Neuronal stem cell (in vitro differentiated cells): Measurements from ENCODE around the gene TRPC4AP.
A peak's percentile ranks its signal among the peaks of the same experiment; 100 is the strongest.

Source experiments
- DNase-seq: peaks from one replicate; pipeline ENCODE4 v3.0.0-alpha.2; 2013; ENCODE audit warnings: low spot score
- H2AFZ ChIP-seq: one replicate; pipeline ENCODE4 v1.6.1; 2013; ENCODE audit warnings: mild to moderate bottlenecking, low read length, inconsistent platforms
- H2AK5ac ChIP-seq: 2 replicates; pipeline ENCODE4 v1.6.1; 2013; ENCODE audit warnings: low read depth, mild to moderate bottlenecking, inconsistent platforms, low read length, moderate library complexity, mixed read lengths
- H2BK120ac ChIP-seq: 2 replicates; pipeline ENCODE4 v1.6.1; 2013; ENCODE audit warnings: low read depth, mild to moderate bottlenecking, inconsistent platforms, low read length, moderate library complexity, mixed read lengths
- H2BK12ac ChIP-seq: one replicate; pipeline ENCODE4 v1.6.1; 2013; ENCODE audit warnings: low read length, inconsistent platforms
- H2BK15ac ChIP-seq: 2 replicates; pipeline ENCODE4 v1.6.1; 2013; ENCODE audit warnings: mild to moderate bottlenecking, low read length, inconsistent platforms, mixed read lengths
- H2BK5ac ChIP-seq: one replicate; pipeline ENCODE4 v1.6.1; 2013; ENCODE audit warnings: inconsistent platforms, mild to moderate bottlenecking, low read length, moderate library complexity
- H3K14ac ChIP-seq: one replicate; pipeline ENCODE4 v1.6.1; 2013; ENCODE audit warnings: low read length, inconsistent platforms
- H3K18ac ChIP-seq: 2 replicates; pipeline ENCODE4 v1.6.1; 2013; ENCODE audit warnings: low read length, inconsistent platforms
- H3K23ac ChIP-seq: 2 replicates; pipeline ENCODE4 v1.6.1; 2013; ENCODE audit warnings: low read depth, mild to moderate bottlenecking, mixed read lengths, low read length, inconsistent platforms; ENCODE audit not compliant: poor library complexity
- H3K27ac ChIP-seq: replicated peaks from 3 replicates; pipeline ENCODE4 v1.5.1; 2013; ENCODE audit warnings: low read length, inconsistent platforms
- H3K27me3 ChIP-seq, 3 experiments: 2 replicates each; pipeline ENCODE4 v1.6.1; 2013; ENCODE audit warnings: low read length in 3 of 3, mild to moderate bottlenecking in 2 of 3, inconsistent platforms in 1 of 3, low read depth in 1 of 3, mixed read lengths in 1 of 3, moderate library complexity in 1 of 3; ENCODE audit not compliant: control insufficient read depth in 3 of 3, insufficient read depth in 3 of 3
- H3K36me3 ChIP-seq, 2 donors: replicated peaks in 1 of 2; 2 replicates each; pipeline ENCODE4 v1.6.1; 2013; ENCODE audit warnings: low read length in 2 of 2; ENCODE audit not compliant: control insufficient read depth in 2 of 2, insufficient read depth in 2 of 2
- H3K4ac ChIP-seq: 2 replicates; pipeline ENCODE4 v1.6.1; 2013; ENCODE audit warnings: inconsistent platforms, mild to moderate bottlenecking, low read length, moderate library complexity
- H3K4me1 ChIP-seq, 2 donors: 1 replicate in 1 of 2; 2 replicates in 1 of 2; pipeline ENCODE4 v1.6.1; 2013; ENCODE audit warnings: low read length in 2 of 2, low read depth in 1 of 2; ENCODE audit not compliant: control insufficient read depth in 2 of 2, insufficient read depth in 1 of 2
- H3K4me2 ChIP-seq: one replicate; pipeline ENCODE4 v1.6.1; 2013; ENCODE audit warnings: mild to moderate bottlenecking, low read length, inconsistent platforms; ENCODE audit not compliant: insufficient read depth, poor library complexity, severe bottlenecking
- H3K4me3 ChIP-seq, 2 donors: 2 replicates each; pipeline ENCODE4 v1.5.1; 2013; ENCODE audit warnings: low read length in 2 of 2, mild to moderate bottlenecking in 2 of 2, inconsistent platforms in 1 of 2, moderate library complexity in 1 of 2
- H3K79me1 ChIP-seq: one replicate; pipeline ENCODE4 v1.6.1; 2013; ENCODE audit warnings: low read depth, mild to moderate bottlenecking, inconsistent platforms, low read length, moderate library complexity
- H3K9ac ChIP-seq: one replicate; pipeline ENCODE4 v1.6.1; 2013; ENCODE audit warnings: mild to moderate bottlenecking, low read depth, low read length, inconsistent platforms; ENCODE audit not compliant: poor library complexity
- H3K9me3 ChIP-seq, 2 donors: replicated peaks in 1 of 2; 2 replicates each; pipeline versions ENCODE3 to v1.6.1; 2013; ENCODE audit warnings: low read length in 2 of 2, mild to moderate bottlenecking in 2 of 2, inconsistent platforms in 1 of 2, low read depth in 1 of 2, mixed read lengths in 1 of 2, moderate library complexity in 1 of 2; ENCODE audit not compliant: control insufficient read depth in 2 of 2, insufficient read depth in 1 of 2
- H4K8ac ChIP-seq: one replicate; pipeline ENCODE4 v1.6.1; 2013; ENCODE audit warnings: low read depth, mild to moderate bottlenecking, inconsistent platforms, low read length, moderate library complexity
- H4K91ac ChIP-seq: one replicate; pipeline ENCODE4 v1.6.1; 2013; ENCODE audit warnings: low read length, low read depth, mild to moderate bottlenecking, inconsistent platforms; ENCODE audit not compliant: poor library complexity
- WGBS, 2 donors: extraction: QIAGEN DNeasy Blood & Tissue Kit; methylation state at CpG; one replicate each; pipeline ENCODE4 v1.1.7; 2013; ENCODE audit warnings: missing lambda C conversion rate in 2 of 2, mixed read lengths in 1 of 2; ENCODE audit not compliant: insufficient read length in 2 of 2, insufficient replicate concordance in 1 of 2; ENCODE audit errors: extremely low coverage in 2 of 2; 5-methylcytosine and 5-hydroxymethylcytosine counted together

Gene TRPC4AP

GRCh38 chr20:34996243-34997028 is 96.2 kb downstream of the TRPC4AP start:
- Histone ChIP-seq H3K9me3 (peaks cover 0 to 2% of the 10 kb centered on the region in 2 donors), H2BK120ac (no peak overlapping the region), H2BK15ac (no peak overlapping the region), H3K36me3 (peaks cover 55 to 81% of the 10 kb centered on the region in 2 donors), H2BK12ac (no peak overlapping the region), H3K4me2 (no peak overlapping the region), H3K9ac (no peak overlapping the region), H3K79me1 (peaks cover 7% of the 10 kb centered on the region), H3K14ac (no peak overlapping the region), H3K4me1 (no peaks in the 10 kb centered on the region), H3K4ac (no peak overlapping the region), H4K91ac (no peak overlapping the region), H3K18ac (no peak overlapping the region), H3K23ac (peak overlapping the region; percentile 17), H3K27ac (no peak overlapping the region), H3K27me3 (no peaks in the 10 kb centered on the region), H2AFZ (no peak overlapping the region), H4K8ac (no peak overlapping the region), H3K4me3 (no peak overlapping the region), H2BK5ac (no peak overlapping the region), H2AK5ac (no peak overlapping the region)
- no peak for DNase-seq
- no CpG with 5 or more reads among the region's 26 CpGs for WGBS, 2 donors

- Histone ChIP-seq H3K27ac (no peak overlapping the region), H3K9me3 (peaks cover 0 to 2% of the 10 kb centered on the region in 2 donors), H2AFZ (no peak overlapping the region), H3K18ac (no peak overlapping the region), H2BK15ac (no peak overlapping the region), H2AK5ac (no peak overlapping the region), H4K91ac (no peak overlapping the region), H2BK5ac (no peak overlapping the region), H3K4me3 (no peak overlapping the region), H2BK120ac (no peak overlapping the region), H3K4me1 (peaks cover 0 to 2% of the 10 kb centered on the region in 2 donors), H3K14ac (no peak overlapping the region), H3K79me1 (peaks cover 7% of the 10 kb centered on the region), H3K4ac (no peak overlapping the region), H3K9ac (no peak overlapping the region), H4K8ac (no peak overlapping the region), H3K36me3 (peaks cover 49 to 73% of the 10 kb centered on the region in 2 donors), H3K27me3 (no peaks in the 10 kb centered on the region), H2BK12ac (no peak overlapping the region), H3K23ac (no peak overlapping the region), H3K4me2 (no peak overlapping the region)
- no CpG with 5 or more reads among the region's 7 CpGs for WGBS, 2 donors
- DNase-seq = no peak
These were observed 96.9 kb downstream of the TRPC4AP start for GRCh38 chr20:34995696-34996095.

GRCh38 chr20:34995192-34995591 is 97.4 kb downstream of the TRPC4AP start:
- Histone ChIP-seq H2BK5ac (peak overlapping the region; percentile 87), H3K23ac (peak overlapping the region; percentile 60), H3K14ac (no peak overlapping the region), H2BK12ac (no peak overlapping the region), H4K8ac (no peak overlapping the region), H3K18ac (no peak overlapping the region), H3K36me3 (peaks cover 46 to 68% of the 10 kb centered on the region in 2 donors), H3K4me2 (no peak overlapping the region), H3K27ac (no peak overlapping the region), H3K4me1 (peaks cover 0 to 4% of the 10 kb centered on the region in 2 donors), H4K91ac (no peak overlapping the region), H3K27me3 (no peaks in the 10 kb centered on the region), H2AFZ (no peak overlapping the region), H3K9me3 (peaks cover 0 to 2% of the 10 kb centered on the region in 2 donors), H3K9ac (no peak overlapping the region), H3K4me3 (no peak overlapping the region), H3K79me1 (peaks cover 7% of the 10 kb centered on the region), H2BK120ac (no peak overlapping the region), H2AK5ac (no peak overlapping the region), H3K4ac (no peak overlapping the region), H2BK15ac (no peak overlapping the region)
- DNase-seq = no peak
- WGBS, 2 donors = no CpG with 5 or more reads among the region's 14 CpGs

- H4K8ac ChIP-seq = no peak overlapping the region
- H3K79me1 ChIP-seq = peaks cover 7% of the 10 kb centered on the region
- H3K27ac ChIP-seq = no peak overlapping the region
- no CpG with 5 or more reads among the region's 14 CpGs for WGBS, 2 donors
- no peak overlapping the region for H3K4me3 ChIP-seq
- peak overlapping the region; percentile 73 for H3K23ac ChIP-seq
- no peak overlapping the region for H3K4ac ChIP-seq
- no peak overlapping the region for H3K9ac ChIP-seq
- H3K9me3 ChIP-seq = peaks cover 0 to 2% of the 10 kb centered on the region in 2 donors
- H3K18ac ChIP-seq = no peak overlapping the region
- peaks cover 0 to 4% of the 10 kb centered on the region in 2 donors for H3K4me1 ChIP-seq
- no peaks in the 10 kb centered on the region for H3K27me3 ChIP-seq
- no peak overlapping the region for H2AFZ ChIP-seq
- H2BK12ac ChIP-seq = no peak overlapping the region
- H2BK120ac ChIP-seq = no peak overlapping the region
- peaks cover 41 to 63% of the 10 kb centered on the region in 2 donors for H3K36me3 ChIP-seq
- H3K14ac ChIP-seq = no peak overlapping the region
- no peak overlapping the region for H4K91ac ChIP-seq
- peak overlapping the region; percentile 87 for H2BK5ac ChIP-seq
- no peak overlapping the region for H3K4me2 ChIP-seq
- H2BK15ac ChIP-seq = no peak overlapping the region
- H2AK5ac ChIP-seq = no peak overlapping the region
- DNase-seq = no peak
These were observed 98.0 kb downstream of the TRPC4AP start for GRCh38 chr20:34994509-34995131.
